DND-41 (cell line): ENCODE measurements around the gene RAB34.

ENCODE experiments used
- CTCF ChIP-seq: IDR thresholded peaks from 2 replicates; pipeline ENCODE4 v1.5.1; 2012; ENCODE audit warnings: borderline replicate concordance, low read length, moderate library complexity, mild to moderate bottlenecking; ENCODE audit not compliant: poor library complexity, severe bottlenecking; ENCODE audit errors: extremely low read depth
- EZH2 ChIP-seq: IDR thresholded peaks from 3 replicates; pipeline ENCODE4 v1.6.1; 2012; ENCODE audit warnings: borderline replicate concordance, low read depth, mild to moderate bottlenecking, moderate library complexity, low read length, inconsistent platforms; ENCODE audit not compliant: severe bottlenecking

GRCh38 chr17:28700278-28700677 is 17.4 kb downstream of the RAB34 start:
- TF ChIP-seq EZH2 = no peak
- TF ChIP-seq CTCF = no peak
